NB4 (cell line): ENCODE measurements around the gene TSHZ2.

Source experiments
- DNase-seq: peaks from one replicate; pipeline ENCODE4 v3.0.0; 2010; ENCODE audit warnings: low read depth
- H3K4me3 ChIP-seq: one replicate; pipeline ENCODE4 v1.5.1; 2011; ENCODE audit warnings: mild to moderate bottlenecking, low read depth, low read length, moderate library complexity
- CTCF ChIP-seq: IDR thresholded peaks from one replicate; pipeline ENCODE4 v1.5.1; 2012; ENCODE audit warnings: low read depth, low read length
- MAX ChIP-seq: IDR thresholded peaks from 2 replicates; pipeline ENCODE4 v1.6.1; 2011; ENCODE audit warnings: low read depth, low read length
- MYC ChIP-seq: IDR thresholded peaks from 2 replicates; pipeline ENCODE4 v1.6.1; 2011; ENCODE audit warnings: low read depth, low read length
- POLR2A ChIP-seq: IDR thresholded peaks from 2 replicates; pipeline ENCODE4 v1.6.1; 2011; ENCODE audit warnings: mild to moderate bottlenecking; ENCODE audit not compliant: insufficient read length; ENCODE audit errors: extremely low read depth

The TSHZ2 gene

GRCh38 chr20:53048387-53048786 lies 76.2 kb downstream of the TSHZ2 start:
- H3K4me3 ChIP-seq: no peak overlapping the region
- TF ChIP-seq CTCF (no peak), POLR2A (no peak), MYC (no peak), MAX (no peak)
- DNase-seq: no peak

GRCh38 chr20:53050338-53050737 lies 78.2 kb downstream of the TSHZ2 start:
- DNase-seq: no peak
- H3K4me3 ChIP-seq: no peak overlapping the region
- no peak for TF ChIP-seq MYC
- TF ChIP-seq MAX: no peak
- TF ChIP-seq CTCF: no peak
- TF ChIP-seq POLR2A: no peak

- H3K4me3 ChIP-seq: no peak overlapping the region
- TF ChIP-seq MYC: no peak
- TF ChIP-seq MAX: no peak
- TF ChIP-seq POLR2A: no peak
- no peak for TF ChIP-seq CTCF
- no peak for DNase-seq
Observed at GRCh38 chr20:53052380-53052779, 80.2 kb downstream of the TSHZ2 start.

DNA sequence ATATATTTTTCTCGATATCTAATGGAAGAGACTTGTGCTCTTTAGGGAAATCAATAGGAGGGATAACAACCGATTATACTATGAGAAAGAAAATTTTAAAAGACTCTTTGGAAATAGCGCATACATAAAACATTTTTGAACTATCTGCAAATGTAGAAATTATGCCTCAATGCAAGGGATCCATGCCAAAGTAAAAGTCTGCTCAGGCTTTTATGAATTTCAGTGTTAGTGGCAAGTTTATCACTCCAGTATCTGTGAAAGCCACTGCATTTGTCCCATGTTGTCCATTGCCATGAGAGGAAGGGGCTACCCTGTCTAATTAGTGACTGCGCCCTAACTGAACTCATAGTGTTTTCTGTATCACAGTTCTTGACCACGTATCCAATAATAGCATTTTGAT lies 81.4 kb downstream of the TSHZ2 start:
- TF ChIP-seq POLR2A: no peak
- TF ChIP-seq CTCF: no peak
- no peak for TF ChIP-seq MYC
- TF ChIP-seq MAX: no peak
- no peak overlapping the region for H3K4me3 ChIP-seq
- DNase-seq: no peak

GRCh38 chr20:53055367-53056067 lies 83.4 kb downstream of the TSHZ2 start:
- no peak for TF ChIP-seq MYC
- TF ChIP-seq POLR2A: no peak
- TF ChIP-seq CTCF: no peak
- TF ChIP-seq MAX: no peak
- H3K4me3 ChIP-seq: no peak overlapping the region
- DNase-seq: no peak

GRCh38 chr20:53057579-53057978 lies 85.4 kb downstream of the TSHZ2 start:
- DNase-seq: no peak
- no peak overlapping the region for H3K4me3 ChIP-seq
- no peak for TF ChIP-seq CTCF
- TF ChIP-seq POLR2A: no peak
- no peak for TF ChIP-seq MYC
- no peak for TF ChIP-seq MAX
